Measurements from ENCODE around the gene OBSCN. TPM values are rescaled to one million over a fixed set of nuclear protein-coding genes. Genes with fewer than 3 reads are reported as not detected.

The OBSCN gene
- total and polyA plus RNA-seq, 2 of the 4 experiments (the other 2 are of a cell fraction) = 4.1 to 9.5 TPM

GRCh38 chr1:228415853-228416216 is 208.0 kb downstream of the OBSCN start:
- POLR2A ChIA-PET (ENCODE audit: unreplicated experiment) = no interaction called here

More at GRCh38 chr1:228415853-228416216, 208.0 kb downstream of the OBSCN start:
- Histone ChIP-seq H3K36me3 (ENCODE audit: control insufficient read depth, insufficient read depth, low read length) (peaks cover 14% of the 10 kb centered on the region), H2BK15ac (ENCODE audit: low read depth, low read length) (no peak overlapping the region), H3K18ac (ENCODE audit: low read depth, low read length) (no peak overlapping the region), H2AK9ac (replicated peaks; ENCODE audit: low read depth, low read length, poor library complexity) (peak overlapping the region; percentile 90), H3K27me3 (ENCODE audit: control insufficient read depth, insufficient read depth, low read length) (no peaks in the 10 kb centered on the region; the same call in 1 of the 2 replicates), H3K4me3 (ENCODE audit: insufficient read depth, low read depth, low read length) (peak overlapping the region; percentile 42), H3K56ac (ENCODE audit: extremely low read depth, insufficient read depth, low read length) (no peak overlapping the region), H3K4me1 (ENCODE audit: control insufficient read depth, insufficient read depth, low read length) (peaks cover 4% of the 10 kb centered on the region; the same call in 1 of the 2 replicates), H3K14ac (replicated peaks; ENCODE audit: low read depth, low read length) (no peak overlapping the region), H4K8ac (ENCODE audit: low read depth in 2 of 2, low read length in 2 of 2) (peak overlapping the region in 1 of 2 experiments; percentile 12; a peak in 1 of 4 replicates), H2BK5ac (ENCODE audit: low read depth, low read length, poor library complexity, severe bottlenecking) (no peak overlapping the region), H3K4ac (ENCODE audit: low read depth, low read length) (peak overlapping the region; percentile 12; the same call in 1 of the 2 replicates), H3K27ac (ENCODE audit: insufficient read depth, low read length) (no peak overlapping the region), H3K79me1 (ENCODE audit: low read depth in 1 of 2, low read length in 2 of 2) (peaks cover 8 to 9% of the 10 kb centered on the region in 2 experiments), H3K9ac (ENCODE audit: low read depth, low read length) (peak overlapping the region; percentile 37; the same call in 1 of the 2 replicates), H3K9me1 (ENCODE audit: insufficient read depth, low read length) (peaks cover 7% of the 10 kb centered on the region; the same call in 1 of the 2 replicates), H2BK120ac (ENCODE audit: low read depth, low read length) (no peak overlapping the region), H2AK5ac (ENCODE audit: low read depth, low read length) (peak overlapping the region; percentile 4; the same call in 1 of the 2 replicates), H3K9me3 (ENCODE audit: control insufficient read depth, insufficient read depth, low read length) (no peaks in the 10 kb centered on the region), H3K23ac (ENCODE audit: low read depth, low read length) (peak overlapping the region; percentile 67), H3K4me2 (ENCODE audit: low read depth, low read length) (peak overlapping the region; percentile 68), H2AFZ (replicated peaks; ENCODE audit: low read length, poor library complexity) (peak overlapping the region; percentile 65), H4K91ac (ENCODE audit: insufficient read depth, low read depth, low read length) (no peak overlapping the region), H4K5ac (ENCODE audit: low read depth, low read length) (no peak overlapping the region), H2BK20ac (ENCODE audit: low read depth, low read length) (no peak overlapping the region), H4K20me1 (ENCODE audit: insufficient read depth, low read length) (peaks cover 13% of the 10 kb centered on the region)
- no TSS peak for BruUV-seq (replicated peaks)
- in situ Hi-C loops (cut with MboI; ENCODE audit: low sequenced_read_pairs) = no loop called here
- no peak for TF ChIP-seq RCOR1 (IDR thresholded peaks at IDR 0.05; ENCODE audit: insufficient replicate concordance, low read length)
- no peak for TF ChIP-seq BHLHE40 (IDR thresholded peaks at IDR 0.05; ENCODE audit: low read depth, low read length)
- TF ChIP-seq, protein P1, sequence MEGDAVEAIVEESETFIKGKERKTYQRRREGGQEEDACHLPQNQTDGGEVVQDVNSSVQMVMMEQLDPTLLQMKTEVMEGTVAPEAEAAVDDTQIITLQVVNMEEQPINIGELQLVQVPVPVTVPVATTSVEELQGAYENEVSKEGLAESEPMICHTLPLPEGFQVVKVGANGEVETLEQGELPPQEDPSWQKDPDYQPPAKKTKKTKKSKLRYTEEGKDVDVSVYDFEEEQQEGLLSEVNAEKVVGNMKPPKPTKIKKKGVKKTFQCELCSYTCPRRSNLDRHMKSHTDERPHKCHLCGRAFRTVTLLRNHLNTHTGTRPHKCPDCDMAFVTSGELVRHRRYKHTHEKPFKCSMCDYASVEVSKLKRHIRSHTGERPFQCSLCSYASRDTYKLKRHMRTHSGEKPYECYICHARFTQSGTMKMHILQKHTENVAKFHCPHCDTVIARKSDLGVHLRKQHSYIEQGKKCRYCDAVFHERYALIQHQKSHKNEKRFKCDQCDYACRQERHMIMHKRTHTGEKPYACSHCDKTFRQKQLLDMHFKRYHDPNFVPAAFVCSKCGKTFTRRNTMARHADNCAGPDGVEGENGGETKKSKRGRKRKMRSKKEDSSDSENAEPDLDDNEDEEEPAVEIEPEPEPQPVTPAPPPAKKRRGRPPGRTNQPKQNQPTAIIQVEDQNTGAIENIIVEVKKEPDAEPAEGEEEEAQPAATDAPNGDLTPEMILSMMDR (conservative IDR thresholded peaks at IDR 0.05; ENCODE audit: low read depth, low read length) = no peak
- TF ChIP-seq MAZ (IDR thresholded peaks at IDR 0.05; ENCODE audit: borderline replicate concordance, low read depth, low read length) = no peak
- TF ChIP-seq NFE2L2 (IDR thresholded peaks at IDR 0.05; ENCODE audit: low read depth, low read length) = no peak
- no peak for TF ChIP-seq MXI1 (IDR thresholded peaks at IDR 0.05; ENCODE audit: borderline replicate concordance, low read depth, low read length)
- TF ChIP-seq FOS (IDR thresholded peaks at IDR 0.05; ENCODE audit: low read depth, low read length) = no peak
- TF ChIP-seq RFX5 (IDR thresholded peaks at IDR 0.05; ENCODE audit: low read depth, low read length) = no peak
- TF ChIP-seq, protein P2, sequence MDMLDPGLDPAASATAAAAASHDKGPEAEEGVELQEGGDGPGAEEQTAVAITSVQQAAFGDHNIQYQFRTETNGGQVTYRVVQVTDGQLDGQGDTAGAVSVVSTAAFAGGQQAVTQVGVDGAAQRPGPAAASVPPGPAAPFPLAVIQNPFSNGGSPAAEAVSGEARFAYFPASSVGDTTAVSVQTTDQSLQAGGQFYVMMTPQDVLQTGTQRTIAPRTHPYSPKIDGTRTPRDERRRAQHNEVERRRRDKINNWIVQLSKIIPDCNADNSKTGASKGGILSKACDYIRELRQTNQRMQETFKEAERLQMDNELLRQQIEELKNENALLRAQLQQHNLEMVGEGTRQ (IDR thresholded peaks at IDR 0.05; ENCODE audit: low read depth, low read length) = no peak
- no peak for TF ChIP-seq ELK1 (IDR thresholded peaks at IDR 0.05; ENCODE audit: borderline replicate concordance, low read depth, low read length)
- no peak for TF ChIP-seq CHD1 (IDR thresholded peaks at IDR 0.05; ENCODE audit: low read depth, low read length)
- TF ChIP-seq POLR2A (IDR thresholded peaks at IDR 0.05; ENCODE audit: low read depth, low read length) = no peak
- TF ChIP-seq MAFK (IDR thresholded peaks at IDR 0.05; ENCODE audit: low read depth, low read length) = no peak
- dilution Hi-C loops (cut with HindIII; ENCODE audit: low sequenced_read_pairs, unreplicated experiment) = no loop called here
- WGBS, 2 experiments (ENCODE audit: extremely low coverage in 2 of 2, insufficient read length in 1 of 2) = 34% methylated on average over 6 of the region's 23 CpGs; no CpG with 5 or more reads in 1 of the 2 experiments
- no peak; the same call in 1 of the 2 replicates for ATAC-seq (ENCODE audit: low read depth)
- intact Hi-C loops (cut with micrococcal nuclease) = no loop called here
- CTCF ChIA-PET = no interaction called here
- no peak for DNase-seq
